ENCODE data around the gene CYB5A. TPM values are rescaled to one million over a fixed set of nuclear protein-coding genes. Genes with fewer than 3 reads are reported as not detected.

The CYB5A gene
- total RNA-seq, 3 donors from 2014 or later (not counting 1 experiment from before 2014, with no cell fraction given): 10.4 to 14.6 (median 13.0) TPM

GRCh38 chr18:74281011-74281979, 10.5 kb downstream of the CYB5A start:
- Histone ChIP-seq H3K27ac (ENCODE audit: low read length) (no peak overlapping the region), H3K4me1 (ENCODE audit: control insufficient read depth, insufficient read depth, low read length) (peaks cover 9% of the 10 kb centered on the region), H3K27me3 (ENCODE audit: control insufficient read depth, insufficient read depth, low read length) (no peaks in the 10 kb centered on the region), H3K4me3 (ENCODE audit: low read length) (no peak overlapping the region), H3K9me3 (ENCODE audit: control insufficient read depth, insufficient read depth, low read length) (no peaks in the 10 kb centered on the region), H3K36me3 (ENCODE audit: control insufficient read depth, insufficient read depth, low read length) (no peaks in the 10 kb centered on the region)
- DNase-seq: no peak
- TF ChIP-seq, protein P1, sequence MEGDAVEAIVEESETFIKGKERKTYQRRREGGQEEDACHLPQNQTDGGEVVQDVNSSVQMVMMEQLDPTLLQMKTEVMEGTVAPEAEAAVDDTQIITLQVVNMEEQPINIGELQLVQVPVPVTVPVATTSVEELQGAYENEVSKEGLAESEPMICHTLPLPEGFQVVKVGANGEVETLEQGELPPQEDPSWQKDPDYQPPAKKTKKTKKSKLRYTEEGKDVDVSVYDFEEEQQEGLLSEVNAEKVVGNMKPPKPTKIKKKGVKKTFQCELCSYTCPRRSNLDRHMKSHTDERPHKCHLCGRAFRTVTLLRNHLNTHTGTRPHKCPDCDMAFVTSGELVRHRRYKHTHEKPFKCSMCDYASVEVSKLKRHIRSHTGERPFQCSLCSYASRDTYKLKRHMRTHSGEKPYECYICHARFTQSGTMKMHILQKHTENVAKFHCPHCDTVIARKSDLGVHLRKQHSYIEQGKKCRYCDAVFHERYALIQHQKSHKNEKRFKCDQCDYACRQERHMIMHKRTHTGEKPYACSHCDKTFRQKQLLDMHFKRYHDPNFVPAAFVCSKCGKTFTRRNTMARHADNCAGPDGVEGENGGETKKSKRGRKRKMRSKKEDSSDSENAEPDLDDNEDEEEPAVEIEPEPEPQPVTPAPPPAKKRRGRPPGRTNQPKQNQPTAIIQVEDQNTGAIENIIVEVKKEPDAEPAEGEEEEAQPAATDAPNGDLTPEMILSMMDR (IDR thresholded peaks at IDR 0.05): no peak
- Mint-ChIP-seq H3K27me3 (ENCODE audit: low read depth in 2 of 2) (no peaks in the 10 kb centered on the region), H3K9me3 (no peaks in the 10 kb centered on the region), H3K27ac (no peak overlapping the region), H3K4me3 (no peak overlapping the region), H3K4me1 (peaks cover 20 to 27% of the 10 kb centered on the region in 2 donors), H3K36me3 (no peaks in the 10 kb centered on the region)
- WGBS (ENCODE audit: insufficient coverage): 87% methylated on average over 4 of the region's 4 CpGs
- intact Hi-C loops (cut with micrococcal nuclease): no loop called here
- no peak for ATAC-seq

- 94% methylated on average over 7 of the region's 7 CpGs for WGBS (ENCODE audit: insufficient coverage)
- no peaks in the 10 kb centered on the region for H3K27me3 ChIP-seq (ENCODE audit: control insufficient read depth, insufficient read depth, low read length)
- peaks cover 9% of the 10 kb centered on the region for H3K4me1 ChIP-seq (ENCODE audit: control insufficient read depth, insufficient read depth, low read length)
- H3K27ac ChIP-seq (ENCODE audit: low read length): no peak overlapping the region
- no peaks in the 10 kb centered on the region for H3K27me3 Mint-ChIP-seq (ENCODE audit: low read depth in 2 of 2)
- H3K4me3 Mint-ChIP-seq: no peak overlapping the region
- intact Hi-C loops (cut with micrococcal nuclease): no loop called here
- no peak overlapping the region for H3K27ac Mint-ChIP-seq
- no peaks in the 10 kb centered on the region for H3K36me3 Mint-ChIP-seq
- H3K9me3 Mint-ChIP-seq: no peaks in the 10 kb centered on the region
- DNase-seq: no peak
- H3K36me3 ChIP-seq (ENCODE audit: control insufficient read depth, insufficient read depth, low read length): no peaks in the 10 kb centered on the region
- H3K4me3 ChIP-seq (ENCODE audit: low read length): no peak overlapping the region
- H3K9me3 ChIP-seq (ENCODE audit: control insufficient read depth, insufficient read depth, low read length): no peaks in the 10 kb centered on the region
- TF ChIP-seq, protein P1 (IDR thresholded peaks at IDR 0.05): no peak
- H3K4me1 Mint-ChIP-seq: peaks cover 20 to 27% of the 10 kb centered on the region in 2 donors
- no peak for ATAC-seq
These were observed 12.8 kb downstream of the CYB5A start for GRCh38 chr18:74278983-74279382.

- no peak for ATAC-seq
- over 99% methylated on average over 7 of the region's 7 CpGs for WGBS (ENCODE audit: insufficient coverage)
- Mint-ChIP-seq H3K4me1 (peaks cover 15 to 23% of the 10 kb centered on the region in 2 donors), H3K4me3 (no peak overlapping the region), H3K36me3 (no peaks in the 10 kb centered on the region), H3K27me3 (ENCODE audit: low read depth in 2 of 2) (no peaks in the 10 kb centered on the region), H3K9me3 (no peaks in the 10 kb centered on the region), H3K27ac (no peak overlapping the region)
- DNase-seq: no peak
- no peaks in the 10 kb centered on the region for H3K27me3 ChIP-seq (ENCODE audit: control insufficient read depth, insufficient read depth, low read length)
- intact Hi-C loops (cut with micrococcal nuclease): no loop called here
- TF ChIP-seq, protein P1 (IDR thresholded peaks at IDR 0.05): no peak
- H3K27ac ChIP-seq (ENCODE audit: low read length): no peak overlapping the region
- peaks cover 7% of the 10 kb centered on the region for H3K4me1 ChIP-seq (ENCODE audit: control insufficient read depth, insufficient read depth, low read length)
- H3K9me3 ChIP-seq (ENCODE audit: control insufficient read depth, insufficient read depth, low read length): no peaks in the 10 kb centered on the region
- no peak overlapping the region for H3K4me3 ChIP-seq (ENCODE audit: low read length)
- no peaks in the 10 kb centered on the region for H3K36me3 ChIP-seq (ENCODE audit: control insufficient read depth, insufficient read depth, low read length)
These were observed 13.7 kb downstream of the CYB5A start for GRCh38 chr18:74278058-74278457.
